HG03139 (cell line): ENCODE data around the gene EIF5B.

ENCODE experiments used
- ATAC-seq: cut with Tn5 transposase; IDR thresholded peaks from one replicate; pipeline ENCODE4 v1.9.1; 2021; ENCODE audit not compliant: unreplicated experiment

EIF5B gene

DNA sequence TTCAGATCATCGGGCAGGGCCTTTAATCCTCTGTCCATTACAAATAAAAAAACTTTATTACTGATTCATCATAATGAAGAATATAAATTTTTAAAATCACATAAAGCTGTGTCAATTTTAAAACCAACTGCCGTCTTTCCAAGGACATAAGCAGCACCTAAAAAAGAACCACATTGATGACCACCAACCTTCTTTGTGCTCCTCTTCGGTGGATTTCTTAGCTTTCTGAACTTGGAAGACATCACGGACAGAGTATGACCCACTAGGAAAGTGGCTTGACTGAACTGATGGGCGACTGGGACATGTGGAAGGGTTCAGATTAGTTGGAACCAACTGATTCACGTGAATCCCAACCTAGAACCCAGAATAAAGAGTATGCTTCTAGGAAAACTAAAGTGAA lies 68.9 kb downstream of the EIF5B start:
- no peak for ATAC-seq

DNA sequence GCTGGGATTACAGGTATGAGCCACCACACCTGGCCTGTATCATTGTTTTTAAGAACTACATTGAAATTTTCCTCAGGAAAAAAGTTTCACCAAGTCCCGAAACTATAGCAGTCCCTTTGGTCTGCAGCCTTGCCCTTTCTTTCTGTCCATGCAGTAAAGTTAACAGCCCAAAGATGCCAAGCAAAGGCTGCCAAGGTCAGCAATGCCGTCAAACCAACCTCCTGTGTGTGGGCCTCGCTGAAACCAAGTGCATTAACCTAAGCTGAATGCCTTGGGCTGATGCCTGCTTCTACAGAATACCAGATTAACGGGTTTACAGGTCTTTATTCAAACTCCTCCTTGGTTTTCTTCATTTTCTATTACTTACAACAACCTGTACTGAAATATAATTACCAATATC lies 73.1 kb downstream of the EIF5B start:
- no peak for ATAC-seq

DNA sequence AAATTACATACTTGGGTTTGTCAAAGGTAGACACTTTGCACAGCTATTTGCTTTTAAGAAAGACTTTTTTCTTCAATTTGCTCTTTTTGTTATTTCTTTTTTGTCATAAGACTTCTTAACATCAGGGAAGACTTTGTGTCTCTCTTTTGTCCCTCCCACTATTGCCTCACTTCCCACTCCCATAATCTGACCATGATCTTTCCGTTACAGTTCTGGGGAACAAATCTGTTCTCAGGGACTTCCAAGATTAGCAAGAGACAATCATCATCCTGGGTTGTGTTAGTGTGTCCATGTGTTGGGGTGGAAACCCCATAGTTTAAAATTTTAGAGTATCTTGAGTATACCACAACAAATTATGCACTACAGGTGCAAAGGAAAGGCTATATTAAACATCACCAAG lies 77.4 kb downstream of the EIF5B start:
- no peak for ATAC-seq

DNA sequence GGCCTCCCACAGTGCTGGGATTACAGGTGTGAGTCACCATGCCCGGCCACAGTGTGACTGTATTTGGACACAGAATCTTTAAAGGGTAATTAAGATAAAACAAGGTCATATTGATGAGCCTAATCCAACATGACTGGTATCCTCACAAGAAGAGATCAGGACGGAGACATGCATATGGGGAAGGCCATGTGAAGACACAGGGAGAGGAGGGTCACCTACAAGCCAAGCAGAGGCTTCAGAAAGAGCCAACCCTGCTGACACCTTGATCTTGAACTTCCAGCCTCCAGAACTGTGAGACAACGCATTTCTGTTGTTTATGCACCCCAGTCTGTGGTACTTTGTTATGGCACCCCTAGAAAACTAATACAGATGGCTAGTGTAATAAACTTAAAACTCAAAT lies 80.2 kb downstream of the EIF5B start:
- no peak for ATAC-seq

DNA sequence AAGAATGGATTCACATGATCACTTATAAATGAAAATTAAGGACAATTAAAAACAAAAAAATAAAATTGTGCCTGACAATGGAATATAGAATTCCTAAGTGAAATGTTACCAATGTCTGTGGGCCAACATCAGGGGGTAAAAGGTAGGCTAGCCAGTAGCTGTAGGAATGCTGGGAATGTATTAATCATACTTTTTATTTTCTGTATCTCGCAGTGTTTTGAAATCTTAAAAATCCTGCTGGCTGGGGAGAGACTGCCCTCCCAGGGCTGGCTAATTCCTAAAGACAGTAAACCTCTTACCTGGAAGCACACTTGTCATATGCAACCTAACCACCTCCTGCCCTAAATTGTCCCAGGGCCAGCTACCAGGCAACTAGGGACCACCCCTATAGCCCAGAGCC lies 82.8 kb downstream of the EIF5B start:
- ATAC-seq: no peak

DNA sequence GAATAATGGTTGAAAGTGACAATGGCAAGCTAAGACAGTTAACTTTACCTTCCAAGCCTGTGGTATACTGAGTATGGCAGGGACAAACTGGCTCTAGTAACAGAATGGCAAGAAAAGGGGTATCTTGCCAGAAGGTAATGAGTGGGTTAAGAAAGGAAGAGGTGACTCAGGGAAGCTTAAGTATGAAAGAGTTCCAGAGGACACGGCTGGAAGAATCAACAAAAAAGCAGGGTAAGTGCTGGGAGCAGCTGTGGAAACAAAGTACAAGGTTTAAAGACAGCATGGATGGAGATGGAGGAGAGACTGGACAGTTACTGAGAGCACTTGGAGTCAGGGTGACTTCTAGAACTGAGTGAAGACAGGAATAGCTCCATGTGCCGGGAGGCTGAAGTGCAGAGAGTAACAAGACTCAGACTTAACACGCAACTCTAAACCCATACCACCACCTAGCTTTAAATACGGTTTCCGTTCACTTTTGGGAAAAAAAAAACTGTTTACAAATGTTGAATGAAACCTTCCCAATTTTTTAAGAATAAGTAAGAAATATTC lies 83.6 kb downstream of the EIF5B start:
- no peak for ATAC-seq

DNA sequence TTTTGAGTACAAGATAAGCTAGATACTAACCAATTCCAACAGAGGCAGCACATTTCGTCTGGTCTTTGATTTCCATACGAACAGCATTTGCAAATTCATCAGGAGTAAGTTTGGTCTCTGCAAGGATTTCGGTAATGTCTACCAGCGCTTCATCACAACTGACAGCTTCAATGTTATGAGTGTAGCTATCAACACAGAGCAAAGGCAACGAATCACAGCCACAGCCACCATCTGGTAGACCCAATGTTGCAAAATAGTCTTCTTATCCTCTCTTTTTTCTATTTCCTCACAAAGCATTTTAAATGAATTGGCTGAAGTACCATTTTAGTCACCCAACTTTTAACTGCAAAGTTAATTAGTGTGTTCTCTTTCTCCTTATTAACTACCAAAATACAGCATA lies 84.3 kb downstream of the EIF5B start:
- no peak for ATAC-seq

DNA sequence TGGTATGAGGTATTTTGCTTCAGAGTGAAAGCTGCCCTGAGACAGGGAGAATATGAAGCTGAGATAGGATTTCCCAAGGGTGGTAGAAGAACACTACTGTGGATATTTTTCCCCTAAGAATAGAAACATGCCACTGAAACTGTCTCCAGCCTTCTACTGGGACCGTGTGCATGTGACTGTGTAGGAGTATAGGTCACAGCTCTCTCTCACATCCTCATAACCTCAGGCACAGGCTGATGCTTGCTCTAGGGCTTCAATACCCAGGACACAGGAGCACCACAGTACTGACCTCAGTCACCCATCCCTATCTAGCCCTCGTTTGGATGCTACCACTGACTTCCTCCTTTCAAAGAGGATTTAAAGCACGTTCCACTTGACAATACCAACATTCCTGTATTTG lies 85.4 kb downstream of the EIF5B start:
- ATAC-seq: no peak

DNA sequence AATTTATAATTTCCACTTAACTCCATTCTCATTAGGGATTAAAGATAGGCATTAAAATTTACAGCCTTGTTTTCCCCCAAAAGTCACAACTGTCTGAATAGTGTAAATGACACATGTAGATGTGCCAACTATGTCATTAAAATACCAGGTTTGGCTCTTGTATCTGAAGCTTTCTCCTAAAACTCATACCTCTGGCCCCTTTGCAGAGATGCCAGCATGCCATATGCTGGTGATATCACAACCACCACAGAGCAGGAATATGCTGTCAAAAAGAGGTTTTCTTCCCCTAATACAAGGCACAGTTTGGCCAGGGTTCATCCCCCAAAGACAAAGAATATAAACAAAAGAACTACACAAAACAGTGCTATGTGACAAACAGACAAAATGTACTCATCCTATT lies 87.2 kb downstream of the EIF5B start:
- ATAC-seq: no peak

DNA sequence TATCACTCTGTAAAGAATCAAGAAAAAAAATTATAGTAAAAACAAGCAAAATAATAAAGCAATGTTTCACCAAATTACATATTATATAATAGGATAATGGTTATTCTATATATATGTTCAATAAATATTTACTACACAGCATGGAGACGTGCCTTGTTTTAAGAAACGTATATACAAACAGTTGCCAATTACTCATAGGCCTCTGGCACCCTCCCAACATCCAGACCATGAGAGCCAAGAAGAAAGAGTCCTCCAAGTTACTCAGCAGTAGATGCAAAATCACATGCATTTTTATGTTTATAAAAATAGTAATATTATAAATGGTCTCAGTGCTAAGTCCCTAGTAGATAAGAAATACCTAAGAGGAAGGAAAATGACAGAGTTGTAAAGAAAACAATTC lies 87.8 kb downstream of the EIF5B start:
- ATAC-seq: no peak

DNA sequence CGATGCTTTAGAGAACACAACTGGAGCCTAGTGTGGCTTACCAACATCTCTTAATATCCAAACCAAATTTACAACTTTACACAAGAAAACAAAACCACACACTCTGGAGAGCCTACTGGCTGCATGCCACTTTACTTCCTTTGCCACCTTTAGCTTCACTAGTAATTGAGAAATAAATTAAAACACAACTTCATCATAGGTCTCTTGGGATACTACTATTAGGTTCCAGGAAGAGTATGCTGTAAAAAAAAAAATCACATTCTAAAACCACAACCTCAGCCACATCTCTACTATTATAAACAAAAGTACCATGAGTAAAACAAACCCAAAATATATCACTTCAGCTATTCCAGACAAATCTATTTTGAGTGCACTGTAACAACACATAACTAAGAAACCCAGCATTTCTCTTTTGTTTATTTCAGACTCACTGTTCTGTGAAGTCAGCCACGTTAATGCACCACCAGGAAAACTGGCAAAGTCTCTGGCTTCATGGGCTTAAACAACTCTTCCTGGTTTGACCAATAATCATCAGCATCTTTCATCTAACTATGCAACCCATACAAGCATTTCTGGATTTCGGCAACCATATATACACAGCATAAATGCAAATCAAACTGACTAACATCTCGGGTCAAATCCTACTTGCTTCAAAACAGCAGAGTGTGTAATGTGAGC lies 93.6 kb downstream of the EIF5B start:
- ATAC-seq: no peak

DNA sequence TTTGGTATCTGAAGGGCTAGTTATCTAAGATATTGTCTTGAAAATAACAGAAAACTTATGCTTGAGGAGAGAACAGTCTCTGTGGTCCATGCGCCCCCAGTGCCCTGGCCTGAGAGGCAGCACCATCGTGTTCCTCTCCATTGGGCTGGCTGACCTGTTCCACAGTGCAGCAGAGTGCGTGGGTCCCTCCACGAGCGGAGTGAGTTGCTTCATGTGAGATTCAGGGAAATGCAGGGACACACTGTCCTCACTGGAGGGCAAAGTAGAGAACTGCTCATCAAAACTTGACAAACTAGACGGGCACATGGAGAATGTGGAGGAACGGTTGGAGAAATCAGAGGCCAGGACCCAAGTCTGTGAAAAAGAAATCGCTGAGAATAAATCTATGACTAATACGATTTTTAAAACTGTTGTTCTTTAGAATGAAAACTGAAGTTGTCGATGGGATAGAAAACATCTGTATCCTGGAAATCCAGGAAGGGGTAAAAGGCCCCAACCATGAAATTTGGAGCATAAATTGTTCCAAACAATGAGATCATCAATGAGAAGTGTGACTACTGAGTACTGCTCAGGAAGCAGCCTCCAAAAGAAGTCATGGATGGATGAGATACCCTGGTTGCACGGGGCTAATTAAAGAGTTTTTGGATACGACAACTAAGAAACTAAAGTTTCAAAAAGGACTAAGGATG lies 94.5 kb downstream of the EIF5B start:
- ATAC-seq: no peak

DNA sequence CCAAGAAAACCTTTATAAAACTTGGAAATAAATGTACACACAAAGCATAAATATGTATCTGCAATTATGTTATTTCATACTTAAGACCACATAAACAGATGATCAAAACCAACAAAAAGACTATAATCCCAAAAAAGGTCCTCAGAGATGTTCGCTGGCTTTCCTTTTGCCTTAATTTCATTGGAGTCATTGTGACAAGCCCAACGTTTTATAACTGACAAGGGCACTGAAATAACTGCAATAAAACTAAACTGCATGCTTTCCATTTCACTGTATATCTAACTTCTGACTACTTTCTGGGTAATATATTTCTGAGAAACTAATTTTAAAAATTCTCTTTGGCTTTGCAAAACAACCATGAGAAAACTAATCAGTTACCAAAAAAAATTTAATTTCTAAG lies 96.2 kb downstream of the EIF5B start:
- ATAC-seq: no peak

DNA sequence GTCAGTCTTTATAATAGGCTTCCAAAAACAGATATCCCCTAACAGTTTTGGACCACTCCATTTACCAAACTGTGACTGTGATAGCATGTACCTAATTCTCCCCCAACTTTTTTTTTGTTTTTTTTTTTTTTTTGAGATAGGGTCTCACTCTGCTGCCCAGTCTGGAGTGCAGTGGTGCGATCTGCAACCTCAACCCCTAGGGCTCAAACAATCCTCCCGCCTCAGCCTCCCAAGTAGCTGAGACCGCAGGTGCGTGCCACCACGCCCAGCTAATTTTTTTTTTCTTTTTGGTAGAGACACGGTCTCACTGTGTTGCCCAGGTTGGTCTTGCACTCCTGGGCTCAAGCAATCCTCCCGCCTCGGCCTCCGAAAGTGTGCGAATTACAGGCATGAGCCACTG lies 99.7 kb downstream of the EIF5B start:
- ATAC-seq: no peak

DNA sequence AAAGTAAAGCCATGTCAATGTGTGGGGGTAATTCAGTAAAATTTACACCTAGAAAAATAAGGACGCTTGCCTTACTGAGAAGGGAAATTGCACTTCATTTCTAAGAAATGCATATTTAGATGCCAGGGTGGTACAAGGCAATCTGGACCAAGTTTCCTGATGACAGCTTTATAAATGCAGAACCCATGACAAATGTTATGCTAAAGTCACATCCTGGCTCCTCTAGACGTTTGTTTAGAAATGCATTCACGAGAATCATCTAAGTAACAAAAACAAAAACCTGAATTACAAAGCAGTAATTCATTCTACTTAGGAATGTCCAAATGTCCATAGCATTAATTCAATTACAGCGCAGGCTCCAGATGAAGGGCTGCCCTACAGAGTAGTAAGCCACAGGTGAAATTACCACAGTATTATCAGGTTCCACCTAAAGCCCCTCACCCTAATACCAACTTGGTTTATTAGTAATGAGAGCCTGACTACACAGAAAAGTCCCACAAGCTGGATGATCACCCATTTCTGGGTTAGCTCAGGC lies 102.8 kb downstream of the EIF5B start:
- no peak for ATAC-seq

DNA sequence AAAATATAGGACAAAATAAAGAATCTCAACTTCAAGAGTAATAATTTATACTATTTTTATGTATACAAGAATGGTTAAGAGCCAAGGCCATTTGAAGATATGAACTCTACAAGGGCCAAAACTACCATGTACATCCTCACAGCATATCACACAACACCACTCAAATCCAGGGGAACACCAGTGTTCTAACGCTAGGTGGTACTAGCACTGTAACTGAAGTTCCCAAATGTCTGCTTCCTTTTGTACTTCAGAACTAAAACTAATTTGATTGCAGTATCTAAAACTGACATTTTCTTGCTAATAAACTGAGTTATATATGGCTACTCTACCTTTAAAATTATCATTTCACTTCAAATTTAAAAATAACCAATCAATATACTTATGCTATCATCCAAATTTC lies 105.6 kb downstream of the EIF5B start:
- ATAC-seq: no peak

DNA sequence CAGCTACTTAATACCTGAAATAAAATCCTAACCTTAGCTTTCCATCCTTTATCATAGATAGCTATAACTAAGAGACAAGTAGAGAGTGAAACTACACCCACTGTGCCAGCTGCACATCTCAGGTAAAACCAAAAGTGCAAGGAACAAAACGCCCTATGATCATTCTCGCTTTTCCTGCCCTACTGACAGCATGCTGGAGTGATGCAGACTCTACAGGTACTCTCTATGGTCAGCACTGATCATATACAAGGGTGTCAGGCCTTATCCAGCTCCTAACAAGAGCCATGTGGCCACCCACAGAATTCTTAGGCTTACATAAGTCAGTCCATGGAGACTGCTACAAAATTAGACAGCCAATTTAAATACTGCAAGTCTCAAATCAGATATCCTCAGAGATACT lies 107.0 kb downstream of the EIF5B start:
- no peak for ATAC-seq

DNA sequence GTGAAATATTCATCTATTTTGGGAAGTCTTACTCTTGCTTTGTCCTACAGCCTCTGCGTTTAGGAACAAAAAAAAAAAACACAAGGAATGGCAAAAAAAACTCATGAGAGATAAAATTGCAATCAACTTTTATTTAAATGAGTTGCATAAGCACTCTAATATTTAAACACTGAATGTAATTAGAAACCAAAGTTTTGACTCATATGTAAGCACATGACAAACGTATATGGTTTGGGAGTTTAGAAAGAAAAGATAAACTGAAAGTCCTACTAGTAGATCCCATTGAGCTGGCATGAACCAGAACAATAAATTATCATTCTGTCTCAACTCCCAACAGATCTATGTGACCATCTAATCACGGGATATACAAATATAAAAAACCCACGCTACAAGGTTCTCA lies 107.9 kb downstream of the EIF5B start:
- no peak for ATAC-seq

DNA sequence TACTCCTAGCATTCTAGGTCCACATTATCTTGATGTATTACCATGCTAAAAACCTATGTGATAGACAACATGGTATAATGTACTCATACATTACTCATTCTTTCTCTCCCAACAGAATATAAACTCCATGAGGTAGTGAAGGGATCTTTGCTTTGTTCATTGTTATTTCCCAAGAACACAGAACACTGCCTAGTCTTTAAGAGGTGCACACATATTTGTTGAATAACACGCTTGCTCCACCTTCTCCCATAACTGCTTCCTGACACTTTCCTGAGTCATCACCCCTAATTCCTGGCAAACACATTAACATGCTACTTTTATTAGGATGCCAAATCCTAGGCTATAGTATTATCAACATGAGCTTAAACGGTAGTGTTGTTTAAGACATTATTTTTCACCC lies 111.4 kb downstream of the EIF5B start:
- ATAC-seq: no peak

DNA sequence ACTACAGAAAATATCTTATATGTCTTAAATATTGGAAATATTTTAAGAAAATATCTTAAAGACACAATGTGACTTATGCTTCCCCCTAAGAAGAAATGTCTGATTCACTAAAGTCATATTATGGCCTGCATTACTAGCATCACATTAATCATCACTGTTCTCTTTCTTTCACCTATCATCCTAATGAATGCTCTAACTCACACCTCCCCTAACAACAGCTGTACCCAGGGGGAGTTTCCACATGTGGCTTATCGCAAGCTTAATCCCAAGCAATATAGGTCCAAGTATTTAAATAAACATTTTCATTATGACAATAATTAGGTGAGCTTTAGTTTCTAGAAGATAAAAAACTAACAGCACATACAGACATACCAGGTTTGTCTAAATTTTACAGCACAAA lies 113.0 kb downstream of the EIF5B start:
- ATAC-seq: no peak
